C4-2B (cell line): Measurements from ENCODE around the gene KRTAP10-2.
"Not testable (repeated sequence)": the region's sequence is repeated elsewhere in the genome, so short reads cannot be mapped to it uniquely, and the experiment has no call there.

Source experiments
- H3K27ac ChIP-seq: fragments of 450-650 bp; 2 replicates; pipeline ENCODE4 v1.5.1; 2017
- CTCF ChIP-seq: fragments of 450-650 bp; conservative IDR thresholded peaks from 2 replicates; pipeline ENCODE4 v1.5.1; 2017; ENCODE audit warnings: mild to moderate bottlenecking
- ZFX ChIP-seq: fragments of 450-650 bp; IDR thresholded peaks from 2 replicates; pipeline ENCODE4 v1.6.1; 2017

The KRTAP10-2 gene

GRCh38 chr21:44503901-44504399 is 47.4 kb downstream of the KRTAP10-2 start:
- H3K27ac ChIP-seq = no peak overlapping the region
- no peak for TF ChIP-seq CTCF
- TF ChIP-seq ZFX = no peak

- H3K27ac ChIP-seq = not testable (repeated sequence)
Observed at GRCh38 chr21:44503006-44503889, 48.1 kb downstream of the KRTAP10-2 start.

GRCh38 chr21:44502171-44502958 is 48.9 kb downstream of the KRTAP10-2 start:
- TF ChIP-seq CTCF (no peak), ZFX (no peak)
- H3K27ac ChIP-seq = no peak overlapping the region
